Stimulated activated CD4-positive, alpha-beta T cell treated with anti-CD3 and anti-CD28 coated beads, Interleukin-4, amount 100 ng/mL, for 24 hours (primary cell): ENCODE results near the gene CISH.

Experiments
- DNase-seq: peaks from one replicate; pipeline ENCODE4 v3.0.0-alpha.2; 2020

Gene CISH

DNA sequence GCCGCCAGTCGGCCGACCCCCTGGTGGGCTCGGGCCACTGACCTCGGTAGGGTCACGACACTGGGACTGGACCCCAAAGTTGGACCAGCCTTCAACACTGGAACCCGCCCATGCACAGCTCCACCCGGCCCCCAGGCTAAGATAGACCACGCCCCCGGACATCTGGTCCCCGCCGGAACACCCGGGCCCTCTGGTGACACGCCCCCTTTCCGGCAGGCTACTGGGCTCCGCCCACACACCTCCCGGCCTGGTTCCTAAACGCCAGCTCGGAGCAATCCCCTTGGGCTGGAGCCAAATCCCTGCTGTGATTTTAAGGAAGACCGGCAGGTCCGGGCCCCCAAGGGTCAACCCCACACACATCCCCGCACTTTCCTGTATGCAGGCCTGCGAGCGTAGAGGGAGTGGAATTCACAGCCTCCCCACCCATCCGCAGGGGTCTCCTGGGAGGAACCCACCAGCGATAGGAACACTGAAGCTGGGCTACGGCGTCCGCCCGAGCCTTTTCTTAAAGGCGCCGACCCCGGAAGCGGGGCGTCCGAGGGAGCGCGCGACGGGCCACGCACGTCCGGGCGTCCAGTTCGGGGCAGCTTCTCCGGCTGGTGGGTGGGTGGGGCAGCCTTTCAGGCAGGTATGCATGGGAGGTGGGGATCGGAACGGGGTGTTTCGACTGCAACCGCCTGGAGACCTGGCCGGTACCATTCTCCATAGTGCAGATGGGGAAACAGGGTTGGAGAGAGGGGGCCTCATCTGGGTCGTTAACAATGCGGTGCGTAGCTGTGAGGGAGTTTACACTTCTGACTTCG lies 42.4 kb downstream of the CISH start, which contains the start of gene HEMK1:
Gene HEMK1 (plus strand): TSS at position 576 of the 803 bp plus-strand sequence. CDS start 1,583 bp downstream, outside the sequence.
- peak; percentile 96 for DNase-seq

GRCh38 chr3:50567386-50568167 lies 44.0 kb downstream of the CISH start, which contains the start of gene C3orf18:
Gene C3orf18 (minus strand): TSS chr3:50567747. CDS start chr3:50565699, 2,048 bp downstream.
- peak; percentile 95 for DNase-seq

- no peak for DNase-seq
Observed at GRCh38 chr3:50567011-50567385, 44.6 kb downstream of the CISH start.

GRCh38 chr3:50564321-50564720 lies 47.3 kb downstream of the CISH start:
- no peak for DNase-seq

DNA sequence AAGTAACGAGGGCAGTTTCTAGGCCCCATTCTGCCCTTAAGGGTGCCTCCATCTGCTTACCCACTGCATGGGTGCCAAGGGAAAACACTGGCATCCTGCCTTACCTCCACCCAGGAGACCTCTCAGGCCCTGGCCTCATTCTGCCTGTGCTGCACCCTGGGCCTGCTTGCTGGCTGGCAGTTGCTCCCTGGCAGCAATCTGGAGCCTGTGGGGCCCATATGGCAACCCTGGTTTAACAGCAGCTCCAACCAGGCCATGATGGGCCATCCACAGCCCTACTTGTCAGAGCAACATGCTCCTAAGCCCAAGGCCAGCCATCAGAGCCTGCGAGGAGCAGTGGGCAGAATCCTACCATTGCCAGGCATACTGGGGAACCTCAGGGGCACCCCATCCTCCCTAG lies 47.7 kb downstream of the CISH start:
- DNase-seq, result no peak

DNA sequence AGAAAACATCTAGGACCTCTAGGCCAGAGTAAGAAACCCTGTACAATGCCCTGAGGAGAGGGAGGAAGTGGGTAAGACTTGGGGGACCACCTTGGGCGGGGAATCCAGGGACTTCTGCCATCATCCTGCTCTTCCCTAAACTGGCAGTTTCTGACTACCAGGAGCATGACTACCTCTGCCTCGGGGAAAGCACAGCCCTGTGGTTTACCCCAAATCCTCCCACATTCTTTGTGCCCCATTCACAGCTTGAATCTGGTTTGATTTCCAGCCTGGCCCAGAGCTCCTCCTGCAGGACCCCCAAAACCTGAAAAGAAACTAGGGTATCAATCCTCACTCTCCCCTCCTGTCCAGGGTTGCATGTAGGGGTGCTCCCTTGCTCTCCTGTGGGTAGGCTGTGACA lies 48.7 kb downstream of the CISH start:
- no peak for DNase-seq

GRCh38 chr3:50559702-50560101 lies 51.9 kb downstream of the CISH start:
- no peak for DNase-seq

- DNase-seq, result no peak
Observed at GRCh38 chr3:50557915-50558314, 53.7 kb downstream of the CISH start.

GRCh38 chr3:50557106-50557505 lies 54.5 kb downstream of the CISH start:
- DNase-seq, result no peak
